GM13977 (cell line): ENCODE data around the gene TRIL.

ENCODE experiments used
- DNase-seq: peaks from one replicate; pipeline ENCODE4 v3.0.0; 2012; ENCODE audit warnings: low spot score
- in situ Hi-C: fragments of 300-500 bp; cut with MboI; formaldehyde crosslinking; loops from one replicate; pipeline ENCODE4 v1.12.0; 2022; ENCODE audit warnings: low sequenced_read_pairs, low pct_unique_long_range_greater_than_20kb, mixed read lengths, inconsistent platforms; ENCODE audit not compliant: unreplicated experiment
- TF ChIP-seq, protein P1 (sequence below): IDR thresholded peaks from 2 replicates; pipeline ENCODE4 v1.5.1; 2012; ENCODE audit warnings: mild to moderate bottlenecking, control low read depth; ENCODE audit not compliant: insufficient read depth; ENCODE audit errors: extremely low read depth, missing control alignments

Gene TRIL

DNA sequence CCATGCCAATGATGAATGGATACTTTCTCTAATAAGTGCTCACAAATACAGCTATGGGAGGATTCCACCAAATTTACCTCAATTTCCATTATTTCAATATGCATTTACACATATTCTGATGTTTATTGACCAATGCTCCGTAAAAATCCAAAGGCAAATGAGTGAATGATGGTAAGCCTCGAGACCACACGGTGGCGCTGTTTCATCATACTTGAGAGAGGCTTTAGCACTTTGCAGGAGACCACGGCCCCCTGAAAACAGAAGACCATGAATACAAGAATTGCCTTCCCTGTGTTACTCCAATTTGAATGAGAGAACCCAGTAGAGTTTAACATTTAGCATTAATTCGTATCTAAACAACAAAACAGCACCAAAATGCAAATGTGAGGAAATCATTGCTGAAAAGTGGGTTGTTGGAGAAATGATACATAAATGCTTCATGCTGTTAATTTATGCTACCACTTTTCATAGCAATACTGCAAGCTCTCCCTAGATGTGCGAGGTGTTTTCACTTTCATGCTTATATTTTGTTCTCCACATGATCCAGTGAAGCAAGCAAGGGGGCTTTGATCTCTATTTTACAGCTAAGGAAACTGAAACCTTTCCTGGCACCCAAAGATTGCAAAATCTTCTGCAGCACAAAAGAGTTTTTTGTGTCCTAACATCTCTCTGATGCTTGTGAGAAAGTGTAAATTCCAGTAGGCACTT, 35.4 kb downstream of the TRIL start:
- in situ Hi-C loops, result loop anchor here (10.0 kb wide), 2 partner anchors 182 to 482 kb away; no protein-coding TSS in a partner anchor
- TF ChIP-seq, protein P1, sequence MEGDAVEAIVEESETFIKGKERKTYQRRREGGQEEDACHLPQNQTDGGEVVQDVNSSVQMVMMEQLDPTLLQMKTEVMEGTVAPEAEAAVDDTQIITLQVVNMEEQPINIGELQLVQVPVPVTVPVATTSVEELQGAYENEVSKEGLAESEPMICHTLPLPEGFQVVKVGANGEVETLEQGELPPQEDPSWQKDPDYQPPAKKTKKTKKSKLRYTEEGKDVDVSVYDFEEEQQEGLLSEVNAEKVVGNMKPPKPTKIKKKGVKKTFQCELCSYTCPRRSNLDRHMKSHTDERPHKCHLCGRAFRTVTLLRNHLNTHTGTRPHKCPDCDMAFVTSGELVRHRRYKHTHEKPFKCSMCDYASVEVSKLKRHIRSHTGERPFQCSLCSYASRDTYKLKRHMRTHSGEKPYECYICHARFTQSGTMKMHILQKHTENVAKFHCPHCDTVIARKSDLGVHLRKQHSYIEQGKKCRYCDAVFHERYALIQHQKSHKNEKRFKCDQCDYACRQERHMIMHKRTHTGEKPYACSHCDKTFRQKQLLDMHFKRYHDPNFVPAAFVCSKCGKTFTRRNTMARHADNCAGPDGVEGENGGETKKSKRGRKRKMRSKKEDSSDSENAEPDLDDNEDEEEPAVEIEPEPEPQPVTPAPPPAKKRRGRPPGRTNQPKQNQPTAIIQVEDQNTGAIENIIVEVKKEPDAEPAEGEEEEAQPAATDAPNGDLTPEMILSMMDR, result peak; percentile 83
- DNase-seq, result peak; percentile 54

DNA sequence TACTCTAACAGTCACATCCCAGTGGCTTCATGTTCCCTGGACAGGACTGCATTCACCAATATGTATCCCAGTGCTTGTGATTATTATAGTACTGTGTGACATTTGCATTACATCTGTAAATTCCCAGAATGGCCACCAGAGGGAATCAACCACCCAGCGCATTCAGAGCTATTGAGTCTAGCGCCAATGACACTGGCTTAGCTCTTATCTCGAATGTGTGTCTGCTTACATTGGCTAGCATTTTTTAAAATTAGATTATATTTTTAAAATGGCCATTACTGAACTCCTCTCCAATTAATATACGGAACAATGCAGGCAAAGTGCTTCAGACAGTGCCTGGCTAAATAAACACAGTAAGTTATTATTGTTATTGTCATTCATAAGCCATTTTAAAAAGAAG, 36.3 kb downstream of the TRIL start:
- peak; percentile 59 for DNase-seq
- in situ Hi-C loops, result loop anchor here (10.0 kb wide), 2 partner anchors 183 to 483 kb away; no protein-coding TSS in a partner anchor
- TF ChIP-seq, protein P1, result peak; percentile 64

DNA sequence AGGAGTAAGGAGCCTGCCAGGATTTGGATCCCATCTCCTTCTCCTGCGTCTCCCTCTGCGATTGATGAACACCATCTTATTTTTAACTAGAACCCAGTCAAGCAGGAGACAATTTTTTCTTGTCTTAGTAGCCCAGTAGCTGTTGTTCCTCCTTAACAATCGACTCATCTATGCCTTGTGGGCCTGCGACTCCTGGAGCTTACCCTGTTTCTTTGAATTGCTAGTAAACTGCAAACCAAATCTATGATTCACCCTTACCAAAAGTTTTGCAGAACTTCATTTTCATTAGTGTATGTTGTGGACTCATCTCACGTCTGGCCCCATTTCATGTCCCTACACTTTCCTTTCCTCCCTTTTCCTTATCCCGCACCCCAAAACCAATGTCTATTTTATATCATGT, 37.7 kb downstream of the TRIL start:
- in situ Hi-C loops, result loop anchor here (10.0 kb wide), 2 partner anchors 184 to 484 kb away; no protein-coding TSS in a partner anchor
- no peak for DNase-seq
- TF ChIP-seq, protein P1, result no peak

DNA sequence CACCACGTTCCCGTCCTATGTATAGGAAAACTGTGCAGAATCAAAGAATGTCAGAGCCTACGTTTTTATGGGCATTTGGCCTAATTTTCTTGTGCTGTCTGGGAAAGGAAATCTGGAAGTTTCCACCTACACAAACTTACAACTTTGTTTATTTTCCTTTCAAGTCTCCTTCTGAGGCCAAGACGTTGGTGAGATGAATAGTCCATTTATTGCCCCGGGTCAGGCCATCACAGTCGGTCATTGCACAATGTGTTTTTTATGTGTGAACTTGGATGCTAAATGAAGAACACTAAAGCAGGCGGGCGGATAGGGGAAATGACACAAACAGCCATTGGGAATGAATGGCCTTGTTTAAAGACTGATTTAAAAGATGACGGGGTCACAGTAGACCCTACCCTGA, 38.6 kb downstream of the TRIL start:
- in situ Hi-C loops, result no loop called here
- TF ChIP-seq, protein P1, result no peak
- DNase-seq, result no peak

DNA sequence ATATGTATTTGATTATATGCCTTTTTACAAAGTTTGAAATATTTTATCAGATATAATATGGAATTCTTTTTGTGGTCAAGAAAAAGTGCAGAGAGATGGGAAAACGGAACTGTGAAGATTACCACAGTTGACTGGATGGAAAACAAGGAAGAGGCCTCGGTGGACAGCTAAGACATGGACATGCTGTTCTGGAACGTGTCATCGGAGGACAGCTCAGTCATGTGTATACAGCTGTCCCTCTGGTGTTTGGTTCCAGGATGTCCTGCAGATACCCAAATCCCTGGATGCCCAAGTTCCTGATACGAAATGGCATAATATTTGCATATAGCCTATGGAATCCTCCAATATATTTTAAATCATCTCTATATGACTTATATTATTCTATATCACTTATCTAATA, 49.4 kb downstream of the TRIL start:
- in situ Hi-C loops, result no loop called here
- DNase-seq, result no peak
- TF ChIP-seq, protein P1, result no peak

DNA sequence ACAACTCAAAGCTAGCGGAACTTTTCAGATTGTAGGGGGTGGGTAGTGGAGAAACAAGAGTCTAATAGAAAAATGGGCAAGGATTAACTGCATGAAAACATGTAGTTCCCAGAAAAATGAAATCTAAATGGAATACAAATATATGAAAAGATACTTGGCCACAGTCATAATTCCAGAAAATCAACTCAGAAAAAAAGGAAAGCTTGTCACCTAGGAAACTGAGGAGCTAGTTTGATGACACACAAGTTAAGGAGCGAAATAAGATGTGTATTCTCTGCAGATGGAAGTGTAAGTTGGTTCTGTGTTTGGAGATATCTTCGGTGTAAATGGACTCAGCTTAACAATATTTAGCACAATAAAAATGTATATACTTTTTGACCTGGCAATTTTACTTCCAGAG, 52.7 kb downstream of the TRIL start:
- TF ChIP-seq, protein P1, result no peak
- in situ Hi-C loops, result no loop called here
- DNase-seq, result no peak
